ENCODE results near the gene SPINK7. TPM values are rescaled to one million over a fixed set of nuclear protein-coding genes. Genes with fewer than 3 reads are reported as not detected.
"Not testable (repeated sequence)": the region's sequence is repeated elsewhere in the genome, so short reads cannot be mapped to it uniquely, and the experiment has no call there.

Gene SPINK7
- total and polyA plus RNA-seq, 2 donors (not counting 1 experiment from before 2014, with no cell fraction given): not detected

- DNase-seq: no peak
- no peak for ATAC-seq (ENCODE audit: low read depth)
- no peak overlapping the region for H3K27ac Mint-ChIP-seq
- no peak overlapping the region for H3K4me2 ChIP-seq (replicated peaks; ENCODE audit: low read depth, low read length, poor library complexity, severe bottlenecking)
- no peaks in the 10 kb centered on the region for H3K27me3 Mint-ChIP-seq
- no peak overlapping the region for H3K4me3 ChIP-seq (ENCODE audit: control extremely low read depth in 1 of 5, extremely low read depth in 1 of 5, insufficient read depth in 1 of 5, low read depth in 2 of 5, low read length in 4 of 5)
- WGBS (ENCODE audit: insufficient coverage): no CpG with 5 or more reads among the region's 4 CpGs
- no peaks in the 10 kb centered on the region for H4K20me1 ChIP-seq (ENCODE audit: control insufficient read depth, insufficient read depth, low read length, poor library complexity, severe bottlenecking)
- H3K9me3 Mint-ChIP-seq (ENCODE audit: insufficient read depth): no peaks in the 10 kb centered on the region
- no peaks in the 10 kb centered on the region for H3K9me3 ChIP-seq (ENCODE audit: control extremely low read depth in 1 of 3, control insufficient read depth in 2 of 3, insufficient read depth in 1 of 3, low read length in 2 of 3)
- intact Hi-C loops (cut with micrococcal nuclease): no loop called here
- ChIA-PET POLR2A (no interaction called here), CTCF (interaction anchor here (1.2 to 1.3 kb wide), 2 partner anchors 128 to 168 kb away, joined by 3 to 4 read pairs; no protein-coding TSS in a partner anchor)
- no peaks in the 10 kb centered on the region for H3K4me1 ChIP-seq (ENCODE audit: control insufficient read depth in 2 of 2, insufficient read depth in 2 of 2, low read length in 2 of 2)
- H3K4me3 Mint-ChIP-seq: no peak overlapping the region
- TF ChIP-seq CTCF (IDR thresholded peaks at IDR 0.05) (no peak), EZH2 (IDR thresholded peaks at IDR 0.05; ENCODE audit: borderline replicate concordance, insufficient read depth, low read depth, low read length, poor library complexity, severe bottlenecking) (no peak)
- no peak overlapping the region for H3K27ac ChIP-seq (ENCODE audit: low read length in 2 of 2)
- no peaks in the 10 kb centered on the region for H3K27me3 ChIP-seq (replicated peaks in 1 of 4; ENCODE audit: control extremely low read depth in 1 of 4, control insufficient read depth in 3 of 4, insufficient read depth in 4 of 4, low read length in 3 of 4)
- no peak overlapping the region for H2AFZ ChIP-seq (ENCODE audit: insufficient read depth, low read depth, low read length, poor library complexity, severe bottlenecking)
- H3K79me2 ChIP-seq (ENCODE audit: control insufficient read depth, insufficient read depth, low read length): no peaks in the 10 kb centered on the region
- H3K9ac ChIP-seq (ENCODE audit: low read length): no peak overlapping the region
- no peaks in the 10 kb centered on the region for H3K36me3 ChIP-seq (replicated peaks in 1 of 2; ENCODE audit: control extremely low read depth in 1 of 2, control insufficient read depth in 1 of 2, extremely low read depth in 1 of 2, insufficient read depth in 2 of 2, low read length in 1 of 2)
- H3K4me1 Mint-ChIP-seq: no peaks in the 10 kb centered on the region
These were observed 2.5 kb downstream of the SPINK7 start for GRCh38 chr5:148314731-148315130.

GRCh38 chr5:148320011-148320963, 8.1 kb downstream of the SPINK7 start:
- H3K27ac ChIP-seq (ENCODE audit: low read length in 2 of 2); POLR2A ChIA-PET; H4K20me1 ChIP-seq (ENCODE audit: control insufficient read depth, insufficient read depth, low read length, poor library complexity, severe bottlenecking); DNase-seq; ATAC-seq (ENCODE audit: low read depth); H3K9me3 ChIP-seq (ENCODE audit: control extremely low read depth in 1 of 3, control insufficient read depth in 2 of 3, insufficient read depth in 1 of 3, low read length in 2 of 3); H3K4me2 ChIP-seq (replicated peaks; ENCODE audit: low read depth, low read length, poor library complexity, severe bottlenecking); H3K9me3 Mint-ChIP-seq (ENCODE audit: insufficient read depth); H3K79me2 ChIP-seq (ENCODE audit: control insufficient read depth, insufficient read depth, low read length); H3K9ac ChIP-seq (ENCODE audit: low read length); H3K27me3 ChIP-seq (replicated peaks in 1 of 4; ENCODE audit: control extremely low read depth in 1 of 4, control insufficient read depth in 3 of 4, insufficient read depth in 4 of 4, low read length in 3 of 4); H3K4me1 Mint-ChIP-seq; CTCF ChIA-PET; H3K4me1 ChIP-seq (ENCODE audit: control insufficient read depth in 2 of 2, insufficient read depth in 2 of 2, low read length in 2 of 2); H3K36me3 ChIP-seq (replicated peaks in 1 of 2; ENCODE audit: control extremely low read depth in 1 of 2, control insufficient read depth in 1 of 2, extremely low read depth in 1 of 2, insufficient read depth in 2 of 2, low read length in 1 of 2); H3K27me3 Mint-ChIP-seq; intact Hi-C loops (cut with micrococcal nuclease): not testable (repeated sequence)
- H3K4me3 ChIP-seq (ENCODE audit: control extremely low read depth in 1 of 5, extremely low read depth in 1 of 5, insufficient read depth in 1 of 5, low read depth in 2 of 5, low read length in 4 of 5): peak overlapping the region in 2 of 5 experiments; percentile 44 to 49
- 60% methylated on average over 25 of the region's 42 CpGs for whole genome bisulfite sequencing (ENCODE audit: insufficient coverage)
- Mint-ChIP-seq H3K27ac (peak overlapping the region; percentile 32), H3K4me3 (peak overlapping the region; percentile 60)
- peak overlapping the region; percentile 38 for H2AFZ ChIP-seq (ENCODE audit: insufficient read depth, low read depth, low read length, poor library complexity, severe bottlenecking)
